ENCODE results near the gene SDCBP2.

SDCBP2 gene

DNA sequence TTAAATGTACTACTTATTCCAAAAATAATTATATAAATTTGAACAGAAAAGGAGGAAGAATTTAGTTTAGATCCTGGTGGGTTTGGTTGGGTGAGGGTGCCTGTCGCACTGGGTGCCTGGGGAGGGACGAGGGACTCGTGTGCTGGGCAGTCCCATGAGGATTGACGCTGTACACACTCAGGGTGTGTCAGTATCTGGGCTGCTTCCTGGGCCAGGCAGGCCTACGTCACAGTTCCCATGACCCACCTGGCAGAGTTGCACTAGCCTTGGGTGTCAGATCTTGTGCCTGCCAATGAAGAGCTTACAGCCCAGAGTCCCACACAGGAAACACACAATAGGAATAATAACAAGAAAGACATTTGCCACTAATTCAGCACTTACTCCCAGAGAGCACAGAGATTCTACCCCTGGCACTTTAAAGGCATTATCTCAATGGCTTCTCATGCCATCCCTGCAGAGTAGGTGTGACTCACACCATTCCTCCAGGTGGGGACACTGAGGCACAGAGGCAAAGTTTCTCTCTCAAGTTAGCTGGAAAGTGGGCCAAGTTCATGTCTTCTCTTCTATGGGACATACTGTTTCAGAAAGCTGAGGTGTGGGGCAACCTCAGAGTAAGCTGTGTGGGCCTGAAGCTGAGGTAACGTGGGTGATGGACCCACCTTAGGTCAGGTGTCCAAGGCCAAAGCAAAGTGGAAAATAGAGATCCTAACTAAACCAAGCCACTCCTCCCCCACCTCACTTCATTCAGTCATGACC is 1.3 kb upstream of the SDCBP2 start:
- DNase-seq (ENCODE audit: low spot score), result no peak

GRCh38 chr20:1327827-1328679 is 886 bp downstream of the SDCBP2 start:
- no peak for DNase-seq (ENCODE audit: low spot score)

DNA sequence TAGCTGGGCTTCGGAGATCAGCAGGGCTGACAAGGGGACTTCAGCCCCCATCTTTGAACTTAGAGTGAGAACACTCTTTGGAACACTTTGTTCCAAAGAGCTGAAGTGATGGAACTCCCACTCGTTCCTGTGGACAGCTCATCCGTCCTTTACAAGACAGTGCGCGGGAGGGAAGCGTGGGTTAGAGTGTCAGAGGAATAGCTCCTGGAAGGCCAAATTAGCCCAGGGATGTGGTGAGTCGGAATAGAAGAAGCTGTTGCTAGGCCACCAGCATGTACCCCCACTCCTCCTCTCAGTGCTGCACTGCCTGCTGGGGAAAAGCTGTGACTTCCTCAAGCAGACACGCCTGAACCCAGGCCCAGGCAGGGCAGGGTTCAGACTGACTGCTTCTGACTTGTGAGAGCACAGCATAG is 1.7 kb downstream of the SDCBP2 start:
- DNase-seq (ENCODE audit: low spot score), result no peak

DNA sequence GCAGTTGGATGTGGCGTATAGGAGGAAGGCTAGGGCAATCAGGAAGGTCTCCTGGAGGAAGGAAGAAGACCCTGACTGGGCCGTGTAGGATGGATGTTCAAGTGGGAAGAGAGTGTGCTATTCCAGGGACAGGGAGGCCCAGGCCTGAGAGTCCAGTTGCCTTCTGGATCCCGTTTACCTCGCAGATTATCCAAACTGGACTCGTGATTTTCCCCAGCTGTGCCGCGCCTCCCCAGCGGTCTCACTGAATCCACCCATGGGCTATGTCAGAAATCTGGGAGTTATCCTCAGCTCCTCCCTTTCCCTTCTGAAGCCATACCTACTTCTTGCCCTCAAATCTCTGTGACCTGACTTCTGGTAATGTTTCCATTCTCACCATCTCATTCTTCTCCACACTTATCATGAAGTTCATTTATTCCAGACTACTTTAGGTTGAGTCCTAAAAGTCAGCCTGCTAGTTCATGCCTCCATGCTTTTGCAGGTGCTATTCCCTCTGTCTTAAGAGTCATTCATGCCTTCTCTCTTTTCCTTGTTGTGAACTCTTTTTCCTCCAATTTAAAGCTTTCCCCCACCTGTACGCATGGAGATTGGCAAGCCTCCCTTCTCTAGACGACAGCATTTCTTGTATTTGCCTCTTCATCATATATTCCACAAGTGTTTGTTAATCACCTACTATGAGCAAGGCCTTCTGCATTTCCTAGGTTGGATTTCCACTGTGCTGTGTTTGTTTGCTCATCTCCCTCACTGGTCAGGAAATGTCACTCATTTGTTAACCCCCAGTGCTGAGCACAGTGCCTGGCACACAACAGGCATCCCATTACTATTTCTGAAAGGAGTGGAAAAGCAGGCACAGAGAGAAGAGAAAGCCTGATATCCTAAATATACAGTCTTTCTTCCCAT is 2.7 kb downstream of the SDCBP2 start:
- no peak for DNase-seq (ENCODE audit: low spot score)

DNA sequence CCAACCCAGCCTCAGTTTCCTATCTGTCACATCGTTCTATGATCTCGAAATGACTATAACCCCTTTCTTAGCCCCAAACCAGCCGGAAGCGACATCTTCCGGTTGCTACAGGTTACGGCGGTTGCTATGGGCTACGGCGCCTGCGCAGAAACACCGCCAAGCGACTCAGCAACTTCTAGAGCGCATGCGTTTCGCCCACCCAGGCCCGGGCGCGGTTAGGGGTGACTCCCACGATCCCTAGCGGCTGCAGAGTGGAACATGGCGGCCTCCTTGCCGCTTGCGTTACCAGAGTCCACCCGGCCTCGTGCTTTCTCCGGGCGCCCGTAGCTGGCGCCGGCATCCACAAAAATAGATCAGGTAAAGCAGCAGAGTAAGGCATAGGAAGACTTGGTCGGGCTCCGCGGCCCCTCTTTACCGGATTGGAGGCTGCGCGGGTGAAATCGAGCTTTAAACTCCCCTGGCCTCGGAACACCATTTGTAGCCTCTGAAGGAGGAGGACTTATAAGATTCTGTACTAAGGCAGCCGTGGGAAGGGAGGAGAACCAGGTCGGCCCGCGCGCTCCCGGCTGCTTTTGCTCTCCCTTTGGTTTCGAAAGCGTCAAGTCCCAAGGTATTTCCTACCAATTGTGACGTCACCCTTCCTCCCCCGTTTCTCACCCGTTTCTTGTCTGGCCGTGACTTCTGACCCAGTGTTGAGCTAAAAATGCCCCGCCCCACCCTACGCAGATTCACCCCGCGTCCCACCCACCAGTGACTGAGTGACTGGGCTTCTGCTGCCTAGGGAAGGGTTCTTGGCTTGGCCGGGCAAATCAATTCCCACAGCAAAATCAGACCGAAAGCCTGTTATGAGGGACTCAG is 3.5 kb downstream of the SDCBP2 start:
- DNase-seq (ENCODE audit: low spot score), result peak; percentile 98

DNA sequence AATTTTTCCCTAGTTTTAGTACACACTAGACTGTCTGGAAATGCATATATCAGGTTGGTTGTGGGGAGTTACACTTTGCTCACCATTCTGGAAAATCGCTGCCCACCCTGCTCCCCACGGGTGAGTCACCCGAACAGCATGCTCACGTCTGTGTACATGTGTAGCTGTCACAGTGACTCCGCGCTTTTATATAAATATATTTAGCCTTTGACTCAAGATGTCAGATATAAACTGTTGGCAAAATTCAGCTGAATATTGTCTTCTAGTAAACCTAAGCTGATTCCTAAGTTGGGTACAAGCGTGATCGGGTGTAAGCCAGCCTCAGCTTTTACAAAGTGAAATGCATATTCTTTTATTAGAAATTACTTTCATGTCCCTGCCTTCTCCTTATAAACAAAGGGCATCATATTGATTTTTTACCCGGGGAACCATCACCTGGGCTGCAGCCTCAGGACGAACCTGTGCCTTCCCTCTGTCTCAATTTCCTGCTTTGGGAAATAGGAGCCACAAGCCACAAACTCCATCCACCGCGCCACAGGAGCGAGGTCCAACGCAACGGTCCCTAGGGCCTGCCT is 4.3 kb downstream of the SDCBP2 start:
- DNase-seq (ENCODE audit: low spot score), result peak; percentile 68

GRCh38 chr20:1323830-1324597 is 4.9 kb downstream of the SDCBP2 start:
- no peak for DNase-seq (ENCODE audit: low spot score)

DNA sequence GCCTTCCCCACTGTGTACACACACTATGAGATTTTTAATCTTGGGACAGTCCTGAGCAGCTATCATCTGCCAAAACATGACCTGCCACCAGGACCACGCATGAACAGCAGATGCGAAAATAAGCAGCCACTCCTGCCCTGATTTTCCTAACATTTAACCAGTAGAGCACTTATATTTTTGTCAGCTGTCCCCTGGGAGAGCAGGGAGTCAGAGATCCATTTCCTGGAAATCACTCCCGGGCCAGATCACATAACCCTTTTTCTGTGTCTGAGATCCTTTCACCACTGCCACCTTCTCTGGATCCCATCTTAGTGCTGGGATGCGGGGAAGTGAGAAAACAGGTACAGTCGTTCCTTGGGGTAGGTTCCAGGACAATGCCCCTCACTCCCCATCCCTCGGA is 5.7 kb downstream of the SDCBP2 start:
- no peak for DNase-seq (ENCODE audit: low spot score)

GRCh38 chr20:1322511-1323245 is 6.3 kb downstream of the SDCBP2 start:
- DNase-seq (ENCODE audit: low spot score), result peak; percentile 97

DNA sequence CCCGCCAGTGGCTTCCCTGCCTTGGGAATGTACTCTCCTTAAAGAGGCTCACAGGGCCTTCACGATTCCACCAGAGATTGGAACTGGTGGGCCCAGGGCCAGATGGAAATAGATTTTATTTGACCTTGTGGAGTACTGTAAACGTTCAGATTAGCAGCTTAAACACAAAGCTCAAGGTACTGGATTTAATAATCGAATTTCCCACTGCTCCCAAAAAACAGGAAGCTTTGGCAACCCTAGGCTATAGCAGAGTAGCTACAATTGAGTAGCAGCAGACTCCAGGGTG is 7.3 kb downstream of the SDCBP2 start:
- no peak for DNase-seq (ENCODE audit: low spot score)

DNA sequence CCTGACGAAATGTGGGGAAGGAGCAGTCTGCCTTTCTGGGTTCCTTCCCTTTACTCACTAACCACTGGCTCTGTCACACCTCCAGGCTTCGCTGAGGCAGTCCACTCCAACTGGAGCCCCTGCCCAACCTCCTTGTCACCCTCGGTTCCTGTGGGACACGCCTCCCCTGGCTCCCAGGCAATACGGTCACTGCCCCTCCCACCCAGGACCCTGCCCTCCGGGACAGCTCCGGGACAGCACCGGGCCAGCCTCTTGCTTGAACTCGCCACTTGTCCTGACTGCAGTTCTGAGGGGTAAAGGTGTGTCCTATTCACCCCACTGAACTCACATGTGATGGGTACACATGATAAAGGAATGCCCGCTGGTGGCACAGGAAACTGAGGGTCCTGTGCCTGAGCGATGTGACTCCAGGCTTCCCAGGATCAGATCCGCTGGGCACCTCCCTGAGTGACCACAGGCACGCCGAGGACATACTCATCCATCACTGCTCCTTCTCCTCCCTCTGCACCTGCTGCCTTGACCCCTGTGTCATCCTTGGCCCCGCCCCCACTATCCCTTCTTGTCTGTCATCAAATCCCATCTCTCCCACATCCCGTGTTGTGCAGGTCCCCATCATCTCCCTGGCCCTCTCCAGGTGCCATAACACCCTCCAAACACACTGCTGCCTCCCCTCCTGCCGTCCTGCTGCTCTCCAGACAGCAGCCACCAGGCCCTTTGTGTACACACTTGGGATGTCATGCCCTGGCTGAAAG is 7.9 kb downstream of the SDCBP2 start:
- no peak for DNase-seq (ENCODE audit: low spot score)

DNA sequence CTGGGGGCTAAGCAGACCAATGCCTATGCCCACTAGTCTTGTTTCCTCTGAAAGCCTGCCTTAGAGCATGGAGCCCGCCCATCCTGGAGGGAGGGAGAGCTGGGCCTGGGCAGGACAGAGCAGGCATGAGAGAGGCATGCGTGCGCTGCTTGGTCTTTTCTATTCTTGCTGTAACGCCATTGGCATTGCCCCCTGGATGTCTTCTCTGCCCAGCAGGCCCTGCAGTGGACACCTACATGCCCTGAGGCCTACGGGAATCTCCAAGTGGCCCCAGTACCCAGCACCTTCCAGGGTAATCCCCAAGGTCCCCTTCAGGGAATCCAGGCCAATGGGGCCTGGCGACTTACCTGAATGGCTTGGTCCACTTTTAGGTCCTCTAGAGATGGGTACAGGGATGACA is 8.9 kb downstream of the SDCBP2 start:
- DNase-seq (ENCODE audit: low spot score), result no peak

- DNase-seq (ENCODE audit: low spot score), result no peak
Observed at GRCh38 chr20:1319462-1319861, 9.5 kb downstream of the SDCBP2 start.

- DNase-seq (ENCODE audit: low spot score), result no peak
Observed at GRCh38 chr20:1319051-1319450, 9.9 kb downstream of the SDCBP2 start.

DNA sequence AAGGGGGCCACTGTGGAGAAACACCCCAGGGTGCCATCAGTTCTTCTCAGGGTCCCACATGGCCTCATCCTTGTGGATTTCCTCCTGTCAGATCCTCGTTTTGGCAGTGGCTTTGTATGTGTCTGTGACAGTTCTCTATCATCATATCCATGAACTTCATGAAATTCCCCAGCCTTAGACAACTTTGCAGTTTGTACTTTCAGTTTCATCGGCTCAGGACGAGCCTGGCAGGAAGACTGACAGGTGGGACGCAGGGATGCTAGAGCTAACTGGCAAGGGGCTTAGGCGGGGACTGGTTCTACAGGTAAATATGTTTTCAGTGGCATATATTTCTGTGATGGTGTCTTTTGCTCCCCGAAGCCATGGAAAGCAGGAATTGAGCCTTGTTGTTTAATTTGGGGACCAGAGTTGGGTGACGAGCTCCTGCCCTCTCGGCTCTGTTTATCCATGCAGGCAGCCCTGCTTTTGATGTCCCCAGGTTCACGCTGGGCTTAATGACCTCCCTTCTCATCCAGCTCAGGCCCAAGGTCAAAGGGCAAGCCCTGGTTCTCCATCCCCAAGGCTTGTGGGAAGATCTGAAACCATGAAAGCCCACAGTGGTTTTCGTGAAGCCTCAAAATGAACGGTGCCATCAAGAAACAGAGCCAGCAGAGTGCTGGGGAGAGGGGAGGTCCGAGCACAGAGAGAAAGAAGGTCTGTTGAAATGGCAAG is 11.2 kb downstream of the SDCBP2 start:
- no peak for DNase-seq (ENCODE audit: low spot score)

DNA sequence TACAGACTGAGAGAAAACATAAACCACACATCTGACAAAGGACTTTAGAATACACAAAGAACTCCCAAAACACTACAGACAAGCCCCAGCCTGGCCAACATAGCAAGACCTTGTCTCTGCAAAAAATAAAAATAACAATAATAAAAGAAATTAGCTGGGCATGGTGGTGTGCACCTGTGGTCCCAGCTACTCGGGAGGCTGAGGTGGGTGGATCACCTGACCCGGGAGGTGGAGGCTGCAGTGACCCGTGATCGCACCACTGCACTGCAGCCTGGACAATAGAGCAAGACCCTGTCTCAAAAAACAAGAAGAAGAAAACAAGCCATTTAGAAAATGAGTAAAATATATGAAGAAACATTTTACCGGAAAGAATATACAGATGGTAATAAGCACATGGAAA is 13.1 kb downstream of the SDCBP2 start:
- DNase-seq (ENCODE audit: low spot score), result no peak

- DNase-seq (ENCODE audit: low spot score), result peak; percentile 87
Observed at GRCh38 chr20:1313236-1313964, 15.5 kb downstream of the SDCBP2 start.

DNA sequence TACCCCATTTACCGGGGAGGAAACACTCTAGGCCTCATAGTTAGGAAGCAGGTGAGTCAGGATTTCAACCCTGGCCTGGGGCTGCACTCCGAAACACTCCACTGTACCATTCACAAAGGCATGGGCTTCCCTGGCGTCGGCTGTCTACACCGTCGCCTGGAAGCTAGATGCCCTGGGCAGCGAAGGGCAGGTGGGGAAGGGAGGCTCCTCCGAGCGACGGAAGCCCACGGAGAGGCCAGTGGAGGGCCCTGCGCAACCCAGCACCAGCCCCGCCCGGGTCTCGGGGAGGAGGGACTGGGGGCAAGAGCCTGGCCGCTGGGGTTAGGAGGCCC is 16.1 kb downstream of the SDCBP2 start:
- no peak for DNase-seq (ENCODE audit: low spot score)
